HepG2 (cell line): ENCODE results near the gene ALOX12. TPM values are rescaled to one million over a fixed set of nuclear protein-coding genes. Genes with fewer than 3 reads are reported as not detected.
A peak's percentile ranks its signal among the peaks of the same experiment; 100 is the strongest.

Source experiments
- CSRNP1 ChIP-seq: sonication (generic); formaldehyde crosslinking; IDR thresholded peaks from 2 replicates; pipeline ENCODE4 v1.8.1; 2023; ENCODE audit warnings: mild to moderate bottlenecking, missing genetic modification reagents
- MXD1 ChIP-seq: sonication (generic); formaldehyde crosslinking; IDR thresholded peaks from 2 replicates; pipeline ENCODE4 v1.4.0; 2020; ENCODE audit warnings: mild to moderate bottlenecking, missing genetic modification reagents
- NPAS2 ChIP-seq: sonication (generic); formaldehyde crosslinking; IDR thresholded peaks from 2 replicates; pipeline ENCODE4 v1.8.0; 2022; ENCODE audit warnings: mild to moderate bottlenecking, missing genetic modification reagents, borderline replicate concordance
- PHB2 ChIP-seq: fragments of 450-650 bp; IDR thresholded peaks from 2 replicates; pipeline ENCODE4 v1.6.1; 2018; ENCODE audit not compliant: partially characterized antibody
- SNAPC2 ChIP-seq: sonication (generic); formaldehyde crosslinking; IDR thresholded peaks from 2 replicates; pipeline ENCODE4 v1.8.1; 2022; ENCODE audit warnings: mild to moderate bottlenecking, missing genetic modification reagents
- SNAPC4 ChIP-seq: sonication (generic); formaldehyde crosslinking; IDR thresholded peaks from 2 replicates; pipeline ENCODE4 v1.4.0; 2020; ENCODE audit warnings: mild to moderate bottlenecking, missing genetic modification reagents
- XBP1 ChIP-seq: sonication (generic); formaldehyde crosslinking; IDR thresholded peaks from 2 replicates; pipeline ENCODE4 v1.5.0; 2020; ENCODE audit warnings: missing genetic modification reagents
- ZBTB39 ChIP-seq: sonication (generic); formaldehyde crosslinking; IDR thresholded peaks from 2 replicates; pipeline ENCODE4 v1.5.0; 2020; ENCODE audit warnings: missing genetic modification reagents
- ZNF180 ChIP-seq: sonication (generic); formaldehyde crosslinking; IDR thresholded peaks from 2 replicates; pipeline ENCODE4 v1.4.0; 2020; ENCODE audit warnings: low read depth, missing genetic modification reagents, borderline replicate concordance
- ZNF234 ChIP-seq: sonication (generic); formaldehyde crosslinking; conservative IDR thresholded peaks from 2 replicates; pipeline ENCODE4 v1.5.1; 2020; ENCODE audit warnings: mild to moderate bottlenecking, missing genetic modification reagents
- ZNF256 ChIP-seq: sonication (generic); formaldehyde crosslinking; conservative IDR thresholded peaks from 2 replicates; pipeline ENCODE4 v1.4.0; 2020; ENCODE audit warnings: missing genetic modification reagents
- ZNF687 ChIP-seq: sonication (generic); formaldehyde crosslinking; IDR thresholded peaks from 2 replicates; pipeline ENCODE4 v1.5.1; 2020; ENCODE audit warnings: mild to moderate bottlenecking, missing genetic modification reagents, moderate library complexity
- ZNF703 ChIP-seq: sonication (generic); formaldehyde crosslinking; IDR thresholded peaks from 2 replicates; pipeline ENCODE4 v1.5.1; 2020; ENCODE audit warnings: missing genetic modification reagents, mild to moderate bottlenecking, moderate library complexity, borderline replicate concordance
- polyA plus RNA-seq, 8 experiments: library from polyadenylated mRNA; depleted of rRNA in 3 of 8; stranded (reverse) in 7 of 8; unstranded in 1 of 8; fragments of >200 nt; fragmentation: Illumina TruSeq in 4 of 8; extraction: Trizol in 4 of 8; gene quantifications; 2 replicates each; pipeline versions ENCODE4 v1.2.1 to v1.2.3, GENCODE V29; 2011 to 2016; ENCODE audit warnings: low read depth in 4 of 8, missing spikeins in 1 of 8, mixed read lengths in 1 of 8; ENCODE audit not compliant: insufficient read depth in 1 of 8
- total RNA-seq, 5 experiments: library from RNA; depleted of rRNA; stranded (reverse); fragments of >200 nt; fragmentation: Illumina TruSeq; extraction: Trizol; gene quantifications; 2 replicates each; pipeline ENCODE4 v1.2.3, GENCODE V29; 2016; ENCODE audit warnings: low read depth in 1 of 5

Gene ALOX12
- total and polyA plus RNA-seq, 2 of the 13 experiments (the other 11 are each of a cell fraction or from before 2014, with no cell fraction given): not detected

DNA sequence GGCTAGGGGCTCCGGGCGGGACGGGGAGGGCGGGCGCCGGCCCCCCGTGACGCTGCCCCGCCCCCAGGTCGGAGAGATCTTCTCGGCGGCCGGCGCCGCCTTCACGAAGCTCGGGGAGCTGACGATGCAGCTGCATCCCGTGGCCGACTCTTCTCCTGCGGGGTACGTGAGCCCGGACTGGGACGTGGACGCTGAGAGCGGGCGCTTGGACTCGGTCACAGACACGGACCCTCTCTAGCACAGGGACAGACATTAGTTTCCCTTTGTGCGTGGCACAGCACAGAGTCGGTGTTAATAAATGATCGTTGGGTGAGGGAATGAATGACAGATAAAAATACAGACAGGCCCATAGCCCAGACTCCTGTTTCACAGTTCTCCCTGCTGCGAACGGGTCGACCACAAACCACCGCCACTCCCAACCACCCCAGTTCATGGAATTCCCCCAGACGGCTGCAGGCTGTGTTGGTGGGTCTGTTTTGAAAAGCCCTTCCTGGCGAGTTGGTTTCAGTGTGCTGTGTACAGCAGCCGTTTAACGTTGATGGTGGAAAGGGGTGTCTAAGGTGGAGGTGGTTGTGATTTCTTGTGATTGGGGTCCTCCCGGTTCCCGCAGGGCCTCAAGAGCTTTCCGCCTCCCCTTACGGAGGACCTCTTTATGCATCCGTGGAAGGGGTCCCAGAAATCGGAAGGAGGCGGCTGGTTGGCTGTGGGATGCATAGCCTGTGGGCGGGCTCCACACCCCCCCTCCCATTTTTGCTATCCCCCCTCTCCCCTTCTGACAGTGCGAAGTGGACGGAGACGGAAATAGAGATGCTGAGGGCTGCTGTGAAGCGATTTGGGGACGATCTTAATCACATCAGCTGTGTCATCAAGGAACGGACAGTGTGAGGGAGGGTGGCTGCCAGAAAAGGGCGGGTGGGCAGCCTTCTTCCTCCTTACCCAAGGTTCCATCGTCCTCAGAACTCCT lies 19.4 kb downstream of the ALOX12 start (continued):
- no peak for TF ChIP-seq ZNF234 (CRISPR knock-in tag)
- no peak for TF ChIP-seq ZBTB39 (CRISPR knock-in tag)
- TF ChIP-seq CSRNP1 (CRISPR knock-in tag): no peak
- TF ChIP-seq ZNF180 (CRISPR knock-in tag): 0 out of 2 replicates have a peak, but pooled peaks have one; percentile 21
- no peak for TF ChIP-seq SNAPC2 (CRISPR knock-in tag)
- TF ChIP-seq NPAS2: no peak
- TF ChIP-seq ZNF687 (CRISPR knock-in tag): no peak; the same call in 1 of the 2 replicates
- no peak for TF ChIP-seq ZNF703 (CRISPR knock-in tag)
- TF ChIP-seq MXD1 (CRISPR knock-in tag): 0 out of 2 replicates have a peak, but pooled peaks have one; percentile 0
- TF ChIP-seq ZNF256 (CRISPR knock-in tag): no peak
- no peak for TF ChIP-seq PHB2
- no peak for TF ChIP-seq SNAPC4 (CRISPR knock-in tag)
- TF ChIP-seq XBP1 (CRISPR knock-in tag): no peak
